ENCODE data around the gene PAPPA. TPM values are rescaled to one million over a fixed set of nuclear protein-coding genes. Genes with fewer than 3 reads are reported as not detected.
A peak's percentile ranks its signal among the peaks of the same experiment; 100 is the strongest.

Gene PAPPA
- polyA plus RNA-seq, 1 of the 3 experiments (the other 2 are of a cell fraction), result 44.5 TPM

GRCh38 chr9:116335392-116335791 is 181.8 kb downstream of the PAPPA start:
- Histone ChIP-seq H3K27ac (ENCODE audit: low read depth in 2 of 2, low read length in 1 of 2) (no peak overlapping the region; a peak in 1 of 4 replicates), H3K9ac (no peak overlapping the region), H3F3A (replicated peaks; ENCODE audit: insufficient read depth) (peaks cover 24% of the 10 kb centered on the region), H3K27me3 (ENCODE audit: insufficient read depth) (no peaks in the 10 kb centered on the region), H3K9me3 (no peaks in the 10 kb centered on the region), H3K4me2 (no peak overlapping the region), H3K36me3 (replicated peaks in 1 of 2; ENCODE audit: control insufficient read depth in 1 of 2, insufficient read depth in 2 of 2, low read length in 1 of 2) (peaks cover 54 to 66% of the 10 kb centered on the region in 2 experiments), H3K79me2 (ENCODE audit: insufficient read depth) (peaks cover 23% of the 10 kb centered on the region; the same call in 1 of the 2 replicates), H3K9me2 (no peaks in the 10 kb centered on the region), H2AFZ (ENCODE audit: low read depth) (no peak overlapping the region), H3K4me1 (ENCODE audit: control insufficient read depth in 1 of 2, insufficient read depth in 2 of 2, low read depth in 1 of 2, low read length in 1 of 2) (0 out of 4 replicates have a peak, but pooled peaks cover 0 to 4% of the 10 kb centered on the region in 2 experiments), H3K4me3 (ENCODE audit: low read depth in 2 of 2, low read length in 1 of 2) (no peak overlapping the region), H4K20me1 (ENCODE audit: insufficient read depth) (peaks cover 24% of the 10 kb centered on the region)
- CTCF ChIA-PET, result interaction anchor here (1.0 to 1.9 kb wide), 3 partner anchors 9 to 742 kb away, joined by 3 to 5 read pairs (median 4); no protein-coding TSS in a partner anchor
- TF ChIP-seq EZH2phosphoT487 (IDR thresholded peaks at IDR 0.05; ENCODE audit: borderline replicate concordance, low read depth) (no peak), TAF1 (IDR thresholded peaks at IDR 0.05; ENCODE audit: borderline replicate concordance, low read depth, low read length) (no peak), GABPA (IDR thresholded peaks at IDR 0.05; ENCODE audit: low read depth) (no peak), POLR2AphosphoS5 (IDR thresholded peaks at IDR 0.05; ENCODE audit: low read depth, low read length) (no peak), FOSL2 (IDR thresholded peaks at IDR 0.05; ENCODE audit: borderline replicate concordance, low read depth) (no peak), RXRA (IDR thresholded peaks at IDR 0.05; ENCODE audit: borderline replicate concordance, low read depth) (no peak), NRF1 (IDR thresholded peaks at IDR 0.05; ENCODE audit: low read depth, low read length) (no peak)
- TF ChIP-seq, protein P1, sequence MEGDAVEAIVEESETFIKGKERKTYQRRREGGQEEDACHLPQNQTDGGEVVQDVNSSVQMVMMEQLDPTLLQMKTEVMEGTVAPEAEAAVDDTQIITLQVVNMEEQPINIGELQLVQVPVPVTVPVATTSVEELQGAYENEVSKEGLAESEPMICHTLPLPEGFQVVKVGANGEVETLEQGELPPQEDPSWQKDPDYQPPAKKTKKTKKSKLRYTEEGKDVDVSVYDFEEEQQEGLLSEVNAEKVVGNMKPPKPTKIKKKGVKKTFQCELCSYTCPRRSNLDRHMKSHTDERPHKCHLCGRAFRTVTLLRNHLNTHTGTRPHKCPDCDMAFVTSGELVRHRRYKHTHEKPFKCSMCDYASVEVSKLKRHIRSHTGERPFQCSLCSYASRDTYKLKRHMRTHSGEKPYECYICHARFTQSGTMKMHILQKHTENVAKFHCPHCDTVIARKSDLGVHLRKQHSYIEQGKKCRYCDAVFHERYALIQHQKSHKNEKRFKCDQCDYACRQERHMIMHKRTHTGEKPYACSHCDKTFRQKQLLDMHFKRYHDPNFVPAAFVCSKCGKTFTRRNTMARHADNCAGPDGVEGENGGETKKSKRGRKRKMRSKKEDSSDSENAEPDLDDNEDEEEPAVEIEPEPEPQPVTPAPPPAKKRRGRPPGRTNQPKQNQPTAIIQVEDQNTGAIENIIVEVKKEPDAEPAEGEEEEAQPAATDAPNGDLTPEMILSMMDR (IDR thresholded peaks at IDR 0.05), result no peak
- TF ChIP-seq, protein P2, sequence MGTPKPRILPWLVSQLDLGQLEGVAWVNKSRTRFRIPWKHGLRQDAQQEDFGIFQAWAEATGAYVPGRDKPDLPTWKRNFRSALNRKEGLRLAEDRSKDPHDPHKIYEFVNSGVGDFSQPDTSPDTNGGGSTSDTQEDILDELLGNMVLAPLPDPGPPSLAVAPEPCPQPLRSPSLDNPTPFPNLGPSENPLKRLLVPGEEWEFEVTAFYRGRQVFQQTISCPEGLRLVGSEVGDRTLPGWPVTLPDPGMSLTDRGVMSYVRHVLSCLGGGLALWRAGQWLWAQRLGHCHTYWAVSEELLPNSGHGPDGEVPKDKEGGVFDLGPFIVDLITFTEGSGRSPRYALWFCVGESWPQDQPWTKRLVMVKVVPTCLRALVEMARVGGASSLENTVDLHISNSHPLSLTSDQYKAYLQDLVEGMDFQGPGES (IDR thresholded peaks at IDR 0.05; ENCODE audit: low read depth, low read length), result no peak
- no peak for DNase-seq
- WGBS (ENCODE audit: low lambda C conversion rate), result 96% methylated on average over 4 of the region's 4 CpGs
- POLR2A ChIA-PET, result no interaction called here

DNA sequence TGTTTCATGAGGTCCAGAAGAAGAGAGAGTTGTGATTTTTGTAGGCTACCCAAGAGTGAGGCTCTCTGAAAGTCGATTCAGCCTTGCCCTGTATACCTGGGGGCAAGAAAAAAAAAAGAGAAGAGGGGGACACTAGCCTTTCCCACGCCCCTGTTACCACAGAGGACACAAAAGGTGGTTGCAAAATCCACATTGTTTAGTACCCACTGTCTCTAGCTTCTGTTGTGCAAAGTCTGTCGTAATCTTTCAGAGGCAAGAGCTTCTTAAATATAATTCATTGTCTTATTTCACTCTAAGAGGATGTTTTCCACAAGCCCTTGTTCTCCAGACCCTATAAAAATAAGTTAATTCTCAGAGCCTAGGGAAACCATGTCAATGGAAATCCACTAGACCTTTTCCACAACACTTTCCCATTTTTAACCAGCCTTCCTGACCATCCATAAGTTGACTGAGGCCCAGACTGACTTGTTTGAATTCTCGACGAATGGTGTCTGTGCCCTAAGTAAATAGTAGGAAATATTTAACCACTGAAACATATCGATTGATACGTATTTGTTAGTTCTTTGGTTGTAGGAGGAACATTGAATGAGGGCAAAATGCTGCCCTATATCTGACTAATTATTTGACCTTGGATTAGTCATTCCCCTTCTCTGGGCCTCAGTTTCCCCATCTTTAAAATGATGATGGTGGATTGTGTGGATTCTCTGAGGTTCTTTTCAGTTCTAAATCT is 182.7 kb downstream of the PAPPA start:
- peaks cover 23% of the 10 kb centered on the region for H3F3A ChIP-seq (replicated peaks; ENCODE audit: insufficient read depth)
- 0 out of 4 replicates have a peak, but pooled peaks cover 0 to 4% of the 10 kb centered on the region in 2 experiments for H3K4me1 ChIP-seq (ENCODE audit: control insufficient read depth in 1 of 2, insufficient read depth in 2 of 2, low read depth in 1 of 2, low read length in 1 of 2)
- ChIA-PET CTCF (interaction anchor here (1.0 to 1.9 kb wide), 2 partner anchors 10 to 743 kb away, joined by 4 to 5 read pairs; no protein-coding TSS in a partner anchor), POLR2A (no interaction called here)
- H3K79me2 ChIP-seq (ENCODE audit: insufficient read depth), result peaks cover 26% of the 10 kb centered on the region; the same call in 1 of the 2 replicates
- no peak for DNase-seq
- no peaks in the 10 kb centered on the region for H3K27me3 ChIP-seq (ENCODE audit: insufficient read depth)
- H3K4me2 ChIP-seq, result peak overlapping the region; percentile 11; the same call in 1 of the 2 replicates
- WGBS (ENCODE audit: low lambda C conversion rate), result 91% methylated on average over 7 of the region's 7 CpGs
- no peaks in the 10 kb centered on the region for H3K9me3 ChIP-seq
- H3K9ac ChIP-seq, result no peak overlapping the region
- no peaks in the 10 kb centered on the region for H3K9me2 ChIP-seq
- H3K36me3 ChIP-seq (replicated peaks in 1 of 2; ENCODE audit: control insufficient read depth in 1 of 2, insufficient read depth in 2 of 2, low read length in 1 of 2), result peaks cover 54 to 67% of the 10 kb centered on the region in 2 experiments
- peak overlapping the region in 1 of 2 experiments; percentile 37; a peak in 2 of 4 replicates for H3K27ac ChIP-seq (ENCODE audit: low read depth in 2 of 2, low read length in 1 of 2)
- H4K20me1 ChIP-seq (ENCODE audit: insufficient read depth), result peaks cover 24% of the 10 kb centered on the region
- TF ChIP-seq USF1 (IDR thresholded peaks at IDR 0.05; ENCODE audit: borderline replicate concordance, low read depth) (no peak), EP300 (IDR thresholded peaks at IDR 0.05; ENCODE audit: borderline replicate concordance in 1 of 2, low read depth in 1 of 2, low read length in 1 of 2) (no peak), RAD21 (IDR thresholded peaks at IDR 0.05; ENCODE audit: low read length) (no peak), JUND (IDR thresholded peaks at IDR 0.05) (no peak), RFX5 (IDR thresholded peaks at IDR 0.05; ENCODE audit: low read length) (no peak), TCF12 (IDR thresholded peaks at IDR 0.05) (no peak)
- TF ChIP-seq, protein P3, sequence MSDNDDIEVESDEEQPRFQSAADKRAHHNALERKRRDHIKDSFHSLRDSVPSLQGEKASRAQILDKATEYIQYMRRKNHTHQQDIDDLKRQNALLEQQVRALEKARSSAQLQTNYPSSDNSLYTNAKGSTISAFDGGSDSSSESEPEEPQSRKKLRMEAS (IDR thresholded peaks at IDR 0.05; ENCODE audit: low read depth), result no peak
- TF ChIP-seq, protein P4, sequence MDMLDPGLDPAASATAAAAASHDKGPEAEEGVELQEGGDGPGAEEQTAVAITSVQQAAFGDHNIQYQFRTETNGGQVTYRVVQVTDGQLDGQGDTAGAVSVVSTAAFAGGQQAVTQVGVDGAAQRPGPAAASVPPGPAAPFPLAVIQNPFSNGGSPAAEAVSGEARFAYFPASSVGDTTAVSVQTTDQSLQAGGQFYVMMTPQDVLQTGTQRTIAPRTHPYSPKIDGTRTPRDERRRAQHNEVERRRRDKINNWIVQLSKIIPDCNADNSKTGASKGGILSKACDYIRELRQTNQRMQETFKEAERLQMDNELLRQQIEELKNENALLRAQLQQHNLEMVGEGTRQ (IDR thresholded peaks at IDR 0.05; ENCODE audit: borderline replicate concordance, low read depth, low read length), result no peak
- H2AFZ ChIP-seq (ENCODE audit: low read depth), result no peak overlapping the region
- no peak overlapping the region for H3K4me3 ChIP-seq (ENCODE audit: low read depth in 2 of 2, low read length in 1 of 2)
